ENCODE data around the gene PSME3IP1.

The PSME3IP1 gene

DNA sequence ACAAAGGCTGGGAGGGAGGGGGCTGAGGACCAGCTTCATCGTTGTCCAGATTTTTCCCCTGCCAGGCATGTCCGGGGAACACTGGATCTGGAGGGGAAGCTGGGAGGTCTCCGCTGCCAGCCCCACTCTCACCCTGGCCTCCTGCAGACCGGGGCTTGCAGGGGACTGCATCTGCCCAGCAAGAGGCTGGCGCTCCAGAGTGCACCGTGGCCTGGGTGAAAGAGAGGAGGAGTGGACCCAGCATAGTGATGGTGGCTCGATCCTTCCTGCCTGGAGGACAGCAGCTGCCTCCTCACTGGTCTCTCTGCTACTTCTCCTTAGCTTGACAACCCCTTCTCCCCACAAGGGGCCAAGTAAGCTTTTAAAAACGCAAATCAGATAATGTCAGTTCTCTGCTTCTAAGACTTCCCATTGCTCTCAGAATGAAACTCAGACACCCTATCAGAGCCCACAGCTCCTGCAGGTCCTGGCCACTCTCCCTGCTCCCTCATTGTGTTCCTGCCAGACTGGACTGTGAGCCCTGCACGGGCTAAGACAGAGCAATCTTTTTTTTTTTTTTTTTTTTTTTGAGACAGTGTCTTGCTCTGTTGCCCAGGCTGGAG is 78.4 kb downstream of the PSME3IP1 start:
- Histone ChIP-seq H3K27ac (no peak overlapping the region), H3K9me3 (no peaks in the 10 kb centered on the region), H3K36me3 (peaks cover 4% of the 10 kb centered on the region), H3K27me3 (no peaks in the 10 kb centered on the region), H3K4me3 (ENCODE audit: low read depth in 1 of 2, low read length in 1 of 2) (no peak overlapping the region), H3K4me1 (ENCODE audit: control insufficient read depth in 1 of 2, insufficient read depth in 1 of 2, low read depth in 1 of 2, low read length in 1 of 2) (peaks cover 74 to 80% of the 10 kb centered on the region in 2 experiments)
- TF ChIP-seq, protein P1, sequence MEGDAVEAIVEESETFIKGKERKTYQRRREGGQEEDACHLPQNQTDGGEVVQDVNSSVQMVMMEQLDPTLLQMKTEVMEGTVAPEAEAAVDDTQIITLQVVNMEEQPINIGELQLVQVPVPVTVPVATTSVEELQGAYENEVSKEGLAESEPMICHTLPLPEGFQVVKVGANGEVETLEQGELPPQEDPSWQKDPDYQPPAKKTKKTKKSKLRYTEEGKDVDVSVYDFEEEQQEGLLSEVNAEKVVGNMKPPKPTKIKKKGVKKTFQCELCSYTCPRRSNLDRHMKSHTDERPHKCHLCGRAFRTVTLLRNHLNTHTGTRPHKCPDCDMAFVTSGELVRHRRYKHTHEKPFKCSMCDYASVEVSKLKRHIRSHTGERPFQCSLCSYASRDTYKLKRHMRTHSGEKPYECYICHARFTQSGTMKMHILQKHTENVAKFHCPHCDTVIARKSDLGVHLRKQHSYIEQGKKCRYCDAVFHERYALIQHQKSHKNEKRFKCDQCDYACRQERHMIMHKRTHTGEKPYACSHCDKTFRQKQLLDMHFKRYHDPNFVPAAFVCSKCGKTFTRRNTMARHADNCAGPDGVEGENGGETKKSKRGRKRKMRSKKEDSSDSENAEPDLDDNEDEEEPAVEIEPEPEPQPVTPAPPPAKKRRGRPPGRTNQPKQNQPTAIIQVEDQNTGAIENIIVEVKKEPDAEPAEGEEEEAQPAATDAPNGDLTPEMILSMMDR (IDR thresholded peaks at IDR 0.05): no peak

- Histone ChIP-seq H3K27me3 (no peaks in the 10 kb centered on the region), H3K9me3 (no peaks in the 10 kb centered on the region), H3K36me3 (peaks cover 4% of the 10 kb centered on the region), H3K27ac (no peak overlapping the region), H3K4me3 (ENCODE audit: low read depth in 1 of 2, low read length in 1 of 2) (no peak overlapping the region), H3K4me1 (ENCODE audit: control insufficient read depth in 1 of 2, insufficient read depth in 1 of 2, low read depth in 1 of 2, low read length in 1 of 2) (peaks cover 67 to 73% of the 10 kb centered on the region in 2 experiments)
- TF ChIP-seq, protein P1 (IDR thresholded peaks at IDR 0.05): no peak
Measured at GRCh38 chr16:57106767-57107166, 79.1 kb downstream of the PSME3IP1 start.

GRCh38 chr16:57105184-57105583 is 80.7 kb downstream of the PSME3IP1 start:
- TF ChIP-seq, protein P1 (IDR thresholded peaks at IDR 0.05): no peak
- Histone ChIP-seq H3K27ac (peak overlapping the region; percentile 69), H3K9me3 (no peaks in the 10 kb centered on the region), H3K27me3 (no peaks in the 10 kb centered on the region), H3K36me3 (peaks cover 4% of the 10 kb centered on the region), H3K4me1 (ENCODE audit: control insufficient read depth in 1 of 2, insufficient read depth in 1 of 2, low read depth in 1 of 2, low read length in 1 of 2) (peaks cover 52 to 57% of the 10 kb centered on the region in 2 experiments), H3K4me3 (ENCODE audit: low read depth in 1 of 2, low read length in 1 of 2) (no peak overlapping the region)

DNA sequence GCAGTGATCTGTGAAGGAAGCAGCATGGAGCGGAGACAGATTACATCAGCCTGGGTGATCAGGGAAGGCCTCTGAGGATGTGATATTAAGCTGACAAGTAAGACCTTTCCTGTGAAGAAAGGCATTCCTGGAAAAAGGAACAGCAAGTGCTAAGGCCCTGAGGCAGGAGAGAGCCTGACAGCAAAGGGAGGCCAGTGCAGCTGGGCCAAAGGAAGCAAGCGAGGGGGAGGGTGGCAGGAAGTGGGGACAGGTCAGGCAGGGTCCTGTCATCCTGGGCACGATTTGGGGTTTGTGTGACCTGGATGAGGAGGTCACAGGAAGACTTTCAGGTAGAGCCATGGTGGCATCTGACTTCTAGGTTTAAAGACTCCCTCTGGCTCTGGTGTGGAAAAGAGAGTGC is 81.1 kb downstream of the PSME3IP1 start:
- H3K4me1 ChIP-seq (ENCODE audit: control insufficient read depth in 1 of 2, insufficient read depth in 1 of 2, low read depth in 1 of 2, low read length in 1 of 2): peaks cover 51 to 55% of the 10 kb centered on the region in 2 experiments
- H3K27me3 ChIP-seq: no peaks in the 10 kb centered on the region
- TF ChIP-seq, protein P1 (IDR thresholded peaks at IDR 0.05): no peak
- H3K36me3 ChIP-seq: peaks cover 4% of the 10 kb centered on the region
- no peaks in the 10 kb centered on the region for H3K9me3 ChIP-seq
- H3K4me3 ChIP-seq (ENCODE audit: low read depth in 1 of 2, low read length in 1 of 2): no peak overlapping the region
- H3K27ac ChIP-seq: peak overlapping the region; percentile 69

- H3K4me1 ChIP-seq (ENCODE audit: control insufficient read depth in 1 of 2, insufficient read depth in 1 of 2, low read depth in 1 of 2, low read length in 1 of 2): peaks cover 39 to 44% of the 10 kb centered on the region in 2 experiments
- no peak overlapping the region for H3K4me3 ChIP-seq (ENCODE audit: low read depth in 1 of 2, low read length in 1 of 2)
- no peaks in the 10 kb centered on the region for H3K27me3 ChIP-seq
- TF ChIP-seq, protein P1 (IDR thresholded peaks at IDR 0.05): no peak
- H3K36me3 ChIP-seq: peaks cover 4% of the 10 kb centered on the region
- H3K9me3 ChIP-seq: no peaks in the 10 kb centered on the region
- peak overlapping the region; percentile 25 for H3K27ac ChIP-seq
Measured at GRCh38 chr16:57102888-57103851, 82.7 kb downstream of the PSME3IP1 start.

All from neutrophil (primary cell).